ENCODE data around the gene TNK1.

- no peak for TF ChIP-seq RNF2 (IDR thresholded peaks at IDR 0.05; ENCODE audit: borderline replicate concordance, low read depth, low read length, missing control alignments, poor library complexity, severe bottlenecking)
- TF ChIP-seq TAF1 (IDR thresholded peaks at IDR 0.05; ENCODE audit: low read depth, low read length), result no peak
- TF ChIP-seq, protein P1, sequence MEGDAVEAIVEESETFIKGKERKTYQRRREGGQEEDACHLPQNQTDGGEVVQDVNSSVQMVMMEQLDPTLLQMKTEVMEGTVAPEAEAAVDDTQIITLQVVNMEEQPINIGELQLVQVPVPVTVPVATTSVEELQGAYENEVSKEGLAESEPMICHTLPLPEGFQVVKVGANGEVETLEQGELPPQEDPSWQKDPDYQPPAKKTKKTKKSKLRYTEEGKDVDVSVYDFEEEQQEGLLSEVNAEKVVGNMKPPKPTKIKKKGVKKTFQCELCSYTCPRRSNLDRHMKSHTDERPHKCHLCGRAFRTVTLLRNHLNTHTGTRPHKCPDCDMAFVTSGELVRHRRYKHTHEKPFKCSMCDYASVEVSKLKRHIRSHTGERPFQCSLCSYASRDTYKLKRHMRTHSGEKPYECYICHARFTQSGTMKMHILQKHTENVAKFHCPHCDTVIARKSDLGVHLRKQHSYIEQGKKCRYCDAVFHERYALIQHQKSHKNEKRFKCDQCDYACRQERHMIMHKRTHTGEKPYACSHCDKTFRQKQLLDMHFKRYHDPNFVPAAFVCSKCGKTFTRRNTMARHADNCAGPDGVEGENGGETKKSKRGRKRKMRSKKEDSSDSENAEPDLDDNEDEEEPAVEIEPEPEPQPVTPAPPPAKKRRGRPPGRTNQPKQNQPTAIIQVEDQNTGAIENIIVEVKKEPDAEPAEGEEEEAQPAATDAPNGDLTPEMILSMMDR (IDR thresholded peaks at IDR 0.05; ENCODE audit: control extremely low read depth in 1 of 3, insufficient read depth in 1 of 3, low read depth in 1 of 3, low read length in 3 of 3), result no peak
- TF ChIP-seq, protein P2, sequence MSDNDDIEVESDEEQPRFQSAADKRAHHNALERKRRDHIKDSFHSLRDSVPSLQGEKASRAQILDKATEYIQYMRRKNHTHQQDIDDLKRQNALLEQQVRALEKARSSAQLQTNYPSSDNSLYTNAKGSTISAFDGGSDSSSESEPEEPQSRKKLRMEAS (IDR thresholded peaks at IDR 0.05), result no peak
- TF ChIP-seq, protein P3, sequence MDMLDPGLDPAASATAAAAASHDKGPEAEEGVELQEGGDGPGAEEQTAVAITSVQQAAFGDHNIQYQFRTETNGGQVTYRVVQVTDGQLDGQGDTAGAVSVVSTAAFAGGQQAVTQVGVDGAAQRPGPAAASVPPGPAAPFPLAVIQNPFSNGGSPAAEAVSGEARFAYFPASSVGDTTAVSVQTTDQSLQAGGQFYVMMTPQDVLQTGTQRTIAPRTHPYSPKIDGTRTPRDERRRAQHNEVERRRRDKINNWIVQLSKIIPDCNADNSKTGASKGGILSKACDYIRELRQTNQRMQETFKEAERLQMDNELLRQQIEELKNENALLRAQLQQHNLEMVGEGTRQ (IDR thresholded peaks at IDR 0.05; ENCODE audit: low read length), result no peak
- no peak for TF ChIP-seq HDAC2 (IDR thresholded peaks at IDR 0.05; ENCODE audit: borderline replicate concordance in 1 of 2, low read depth in 2 of 2, low read length in 2 of 2)
- no peak for TF ChIP-seq PHF8 (conservative IDR thresholded peaks at IDR 0.05; ENCODE audit: low read depth, low read length)
- TF ChIP-seq EZH2 (IDR thresholded peaks at IDR 0.05; ENCODE audit: low read depth, low read length, severe bottlenecking), result no peak
- TF ChIP-seq TEAD4 (IDR thresholded peaks at IDR 0.05; ENCODE audit: low read depth, low read length), result no peak
- no peak for TF ChIP-seq SP2 (IDR thresholded peaks at IDR 0.05; ENCODE audit: low read length)
These were observed 46.7 kb downstream of the TNK1 start for GRCh38 chr17:7427549-7427948.
